Transverse colon (tissue), 4 donors: ENCODE results near the gene JPH2. TPM values are rescaled to one million over a fixed set of nuclear protein-coding genes. Genes with fewer than 3 reads are reported as not detected.

Experiments used
- DNase-seq: peaks from one replicate; pipeline ENCODE4 v3.0.0-alpha.2; 2019
- H3K27ac ChIP-seq, 4 donors: fragments of 200-600 bp; sonication (generic); 2 replicates each; pipeline ENCODE4 v1.5.1; 2016 to 2018; ENCODE audit warnings: inconsistent platforms in 4 of 4
- H3K27me3 ChIP-seq: fragments of 200-600 bp; sonication (generic); 2 replicates; pipeline ENCODE4 v1.5.1; 2017; ENCODE audit warnings: inconsistent platforms
- H3K36me3 ChIP-seq, 4 donors: fragments of 200-600 bp; sonication (generic); 2 replicates each; pipeline ENCODE4 v1.5.1; 2017 to 2019; ENCODE audit warnings: inconsistent platforms in 4 of 4
- H3K4me1 ChIP-seq, 4 donors: fragments of 200-600 bp; sonication (generic); 2 replicates each; pipeline ENCODE4 v1.5.1; 2017 to 2020; ENCODE audit warnings: inconsistent platforms in 4 of 4
- H3K4me3 ChIP-seq, 4 donors: fragments of 200-600 bp; sonication (generic); 1 replicate in 1 of 4; 2 replicates in 3 of 4; pipeline versions ENCODE4 v1.5.1 to v1.6.1; 2017 to 2019; ENCODE audit warnings: inconsistent platforms in 4 of 4
- H3K9me3 ChIP-seq, 2 donors: fragments of 200-600 bp; sonication (generic); 2 replicates each; pipeline ENCODE4 v1.5.1; 2017 to 2019; ENCODE audit warnings: inconsistent platforms in 2 of 2
- EP300 ChIP-seq: sonication (generic); formaldehyde crosslinking; IDR thresholded peaks from one replicate; pipeline ENCODE4 v1.6.1; 2017; ENCODE audit warnings: antibody characterized with exemption, low read depth
- POLR2A ChIP-seq: fragments of 450-650 bp; IDR thresholded peaks from one replicate; pipeline ENCODE4 v1.6.1; 2016; ENCODE audit warnings: antibody characterized with exemption, mild to moderate bottlenecking, moderate library complexity
- POLR2AphosphoS5 ChIP-seq, 3 donors: sonication (generic); formaldehyde crosslinking; IDR thresholded peaks; one replicate each; pipeline ENCODE4 v1.6.1; 2016; ENCODE audit warnings: antibody characterized with exemption in 3 of 3
- WGBS, 2 donors: methylation state at CpG; one replicate each; pipeline ENCODE4 v1.1.5; 2018; ENCODE audit warnings: low coverage in 1 of 2; 5-methylcytosine and 5-hydroxymethylcytosine counted together
- in situ Hi-C, 4 donors: fragments of 200-750 bp; cut with MboI; loops; one replicate each; pipeline versions ENCODE4 v1.15.0 to v1.15.1; 2017; ENCODE audit warnings: low sequenced_read_pairs in 3 of 4, low pct_ligation_motif_present in 1 of 4, low pct_unique_long_range_greater_than_20kb in 1 of 4
- intact Hi-C: fragments of 100-400 bp; cut with DNase I; formaldehyde crosslinking; loops from one replicate; pipeline ENCODE4 v1.15.1; 2023; ENCODE audit warnings: low total_unique reads
- total RNA-seq, 4 donors: library from RNA; depleted of rRNA; stranded (reverse); fragments of >200 nt; gene quantifications; one replicate each; pipeline ENCODE4 v1.1.0, GENCODE V29; 2016
- TF ChIP-seq, protein P1 (sequence below), 5 experiments: fragments of 200-600 bp in 3 of 5; fragments of 450-650 bp in 2 of 5; sonication (generic) in 3 of 5; IDR thresholded peaks; 1 replicate in 2 of 5; 2 replicates in 3 of 5; pipeline ENCODE4 v1.5.1; 2016 to 2017; ENCODE audit warnings: antibody characterized with exemption in 5 of 5, inconsistent platforms in 3 of 5, mild to moderate bottlenecking in 2 of 5, moderate library complexity in 1 of 5

The JPH2 gene
- total RNA-seq, 4 donors from 2014 or later, result 9.8 to 216 (median 18.3) TPM

DNA sequence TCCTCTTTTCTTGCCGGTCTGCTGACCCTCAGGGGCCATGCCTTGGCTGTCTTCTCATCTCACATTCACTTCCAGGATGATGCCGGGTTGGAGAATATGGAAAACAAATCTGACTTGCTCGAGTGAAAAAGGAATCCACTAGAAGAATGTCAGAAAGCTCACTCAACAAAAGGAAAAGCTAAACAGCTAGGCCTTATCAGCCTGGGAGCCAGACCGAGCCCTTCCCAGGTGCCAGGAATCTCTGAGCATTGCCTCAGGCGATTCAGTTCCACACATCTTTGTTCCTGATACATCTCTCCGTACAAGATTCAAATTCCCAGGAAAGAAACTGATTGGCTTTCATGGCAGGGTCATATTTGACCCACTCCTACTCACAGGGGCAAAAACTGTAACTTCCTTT is 32.8 kb upstream of the JPH2 start:
- Histone ChIP-seq H3K4me1 (peaks cover 5 to 23% (median 15%) of the 10 kb centered on the region in 4 donors), H3K4me3 (no peak overlapping the region), H3K27me3 (no peaks in the 10 kb centered on the region), H3K36me3 (no peaks in the 10 kb centered on the region), H3K9me3 (no peaks in the 10 kb centered on the region), H3K27ac (peak overlapping the region in 1 of 4 donors; percentile 20)
- DNase-seq, result no peak
- TF ChIP-seq EP300 (no peak), POLR2A (no peak), POLR2AphosphoS5 (IDR thresholded peaks at IDR 0.05) (no peak)
- TF ChIP-seq, protein P1, sequence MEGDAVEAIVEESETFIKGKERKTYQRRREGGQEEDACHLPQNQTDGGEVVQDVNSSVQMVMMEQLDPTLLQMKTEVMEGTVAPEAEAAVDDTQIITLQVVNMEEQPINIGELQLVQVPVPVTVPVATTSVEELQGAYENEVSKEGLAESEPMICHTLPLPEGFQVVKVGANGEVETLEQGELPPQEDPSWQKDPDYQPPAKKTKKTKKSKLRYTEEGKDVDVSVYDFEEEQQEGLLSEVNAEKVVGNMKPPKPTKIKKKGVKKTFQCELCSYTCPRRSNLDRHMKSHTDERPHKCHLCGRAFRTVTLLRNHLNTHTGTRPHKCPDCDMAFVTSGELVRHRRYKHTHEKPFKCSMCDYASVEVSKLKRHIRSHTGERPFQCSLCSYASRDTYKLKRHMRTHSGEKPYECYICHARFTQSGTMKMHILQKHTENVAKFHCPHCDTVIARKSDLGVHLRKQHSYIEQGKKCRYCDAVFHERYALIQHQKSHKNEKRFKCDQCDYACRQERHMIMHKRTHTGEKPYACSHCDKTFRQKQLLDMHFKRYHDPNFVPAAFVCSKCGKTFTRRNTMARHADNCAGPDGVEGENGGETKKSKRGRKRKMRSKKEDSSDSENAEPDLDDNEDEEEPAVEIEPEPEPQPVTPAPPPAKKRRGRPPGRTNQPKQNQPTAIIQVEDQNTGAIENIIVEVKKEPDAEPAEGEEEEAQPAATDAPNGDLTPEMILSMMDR (IDR thresholded peaks at IDR 0.05), result no peak
- WGBS, 2 donors, result 58 to 100% methylated on average over 1 to 6 of the region's 6 CpGs
- intact Hi-C loops (no loop called here), in situ Hi-C loops (loop anchor here (5.0 to 25.0 kb wide), 7 partner anchors 85 to 393 kb away; partner anchors contain the start of gene FITM2 (in 2 of the 4))

DNA sequence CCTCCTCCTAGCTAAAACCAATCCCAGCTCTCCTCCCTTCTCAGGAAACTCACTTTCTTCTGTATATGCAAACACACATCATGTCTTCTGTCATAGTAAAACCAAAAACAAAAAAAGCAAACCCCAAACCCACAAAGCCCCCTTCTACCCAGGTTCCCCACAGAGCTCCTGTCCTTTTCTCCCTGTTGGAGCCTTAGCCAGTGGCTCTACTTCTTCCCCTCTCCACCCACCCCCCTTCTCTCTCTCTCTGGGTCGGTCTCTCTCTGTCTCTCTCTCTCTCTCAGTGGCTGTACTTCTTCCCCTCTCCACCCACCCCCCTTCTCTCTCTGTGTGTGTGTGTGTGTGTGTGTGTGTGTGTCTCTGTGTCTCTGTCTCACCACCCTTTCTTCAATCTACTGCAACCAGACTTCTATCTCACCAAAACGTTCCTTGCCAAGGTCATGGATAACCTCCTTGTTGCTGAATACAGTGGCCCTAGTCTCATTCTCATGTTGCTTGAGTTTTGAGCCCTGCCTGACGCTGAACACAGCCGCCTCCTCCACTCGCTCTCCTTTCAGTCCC is 32.3 kb upstream of the JPH2 start:
- intact Hi-C loops (no loop called here), in situ Hi-C loops (loop anchor here (5.0 to 25.0 kb wide), 6 partner anchors 88 to 393 kb away; partner anchors contain the start of gene FITM2 (in 2 of the 4))
- H3K27ac ChIP-seq, result no peak overlapping the region
- WGBS, 2 donors, result 61 to 62% methylated on average over 4 to 5 of the region's 5 CpGs
- TF ChIP-seq POLR2AphosphoS5 (IDR thresholded peaks at IDR 0.05) (no peak), POLR2A (no peak), EP300 (no peak)
- TF ChIP-seq, protein P1 (IDR thresholded peaks at IDR 0.05), result no peak
- H3K4me3 ChIP-seq, result no peak overlapping the region
- H3K9me3 ChIP-seq, result no peaks in the 10 kb centered on the region
- no peaks in the 10 kb centered on the region for H3K27me3 ChIP-seq
- no peak for DNase-seq
- H3K36me3 ChIP-seq, result no peaks in the 10 kb centered on the region
- H3K4me1 ChIP-seq, result peaks cover 5 to 23% (median 15%) of the 10 kb centered on the region in 4 donors

DNA sequence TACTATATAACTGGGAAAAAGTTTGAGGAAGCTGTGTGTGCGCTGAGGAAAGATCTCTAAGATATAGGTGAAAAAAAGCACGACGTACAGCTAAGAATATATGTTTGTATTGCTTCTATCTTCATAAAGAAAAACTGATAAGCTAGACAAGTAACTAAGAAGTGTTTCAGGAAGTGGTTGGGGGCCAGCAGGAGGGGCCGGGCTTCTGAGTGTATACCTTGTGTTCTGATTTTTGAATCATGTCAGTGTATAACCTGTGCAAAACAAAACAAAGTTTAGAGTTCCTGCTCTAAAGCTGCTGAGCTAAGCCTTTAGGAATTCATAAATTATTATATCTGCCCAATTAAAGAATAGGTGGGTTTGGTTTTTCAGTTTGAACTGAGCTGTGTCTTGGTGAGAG is 31.5 kb upstream of the JPH2 start:
- no peaks in the 10 kb centered on the region for H3K27me3 ChIP-seq
- no peaks in the 10 kb centered on the region for H3K9me3 ChIP-seq
- WGBS, 2 donors, result 37 to 45% methylated on average over 4 of the region's 4 CpGs
- no peaks in the 10 kb centered on the region for H3K36me3 ChIP-seq
- no peak overlapping the region for H3K4me3 ChIP-seq
- H3K27ac ChIP-seq, result peak overlapping the region in 2 of 4 donors; percentile 10 to 24
- peaks cover 5 to 23% (median 14%) of the 10 kb centered on the region in 4 donors for H3K4me1 ChIP-seq
- in situ Hi-C loops, result loop anchor here (5.0 to 25.0 kb wide), 6 partner anchors 89 to 394 kb away; partner anchors contain the start of gene FITM2 (in 2 of the 4)
- DNase-seq, result no peak
- intact Hi-C loops, result no loop called here
- TF ChIP-seq POLR2AphosphoS5 (IDR thresholded peaks at IDR 0.05), result no peak
- TF ChIP-seq EP300, result no peak
- no peak for TF ChIP-seq POLR2A
- TF ChIP-seq, protein P1 (IDR thresholded peaks at IDR 0.05), result no peak

DNA sequence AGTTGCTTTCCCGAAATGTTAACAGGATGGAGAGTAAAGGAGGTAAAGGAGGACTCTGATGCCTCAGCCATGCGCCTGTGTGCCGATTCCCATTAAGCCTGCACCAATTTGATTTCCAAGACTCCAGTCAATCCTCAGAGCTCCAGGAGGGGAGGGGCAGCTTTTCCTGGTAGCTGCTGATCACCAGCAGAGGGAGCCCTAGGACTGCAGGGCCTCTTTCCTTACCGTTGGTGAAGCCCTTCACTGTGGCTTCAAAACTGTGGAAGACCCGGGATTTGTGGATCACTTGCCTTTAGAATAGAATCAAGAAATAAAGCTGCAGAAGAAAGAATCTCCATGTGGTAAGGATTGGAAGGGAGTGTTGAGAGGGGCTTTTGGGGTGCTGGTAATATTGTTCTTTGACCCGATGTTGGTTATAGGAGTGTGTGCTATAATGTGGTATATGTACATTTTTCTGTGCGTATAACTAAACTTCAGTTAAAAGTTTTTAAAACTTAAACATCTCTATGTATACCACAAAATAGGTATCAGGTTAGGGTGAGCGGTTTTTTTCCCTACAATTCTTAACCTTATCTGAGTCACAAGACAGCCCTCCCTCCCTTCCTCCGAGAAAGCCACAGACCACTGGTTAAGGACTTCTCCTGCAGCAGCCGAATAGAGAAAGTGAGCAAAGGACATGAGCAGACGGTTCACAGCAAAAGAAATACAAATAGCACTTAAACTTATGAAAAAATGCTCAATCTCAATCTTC is 30.5 kb upstream of the JPH2 start:
- in situ Hi-C loops, result loop anchor here (5.0 to 25.0 kb wide), 6 partner anchors 90 to 395 kb away; partner anchors contain the start of gene FITM2 (in 2 of the 4)
- peak; percentile 85 for DNase-seq

More for the DNA sequence above, 30.5 kb upstream of the JPH2 start:
- Histone ChIP-seq H3K9me3 (no peaks in the 10 kb centered on the region), H3K27me3 (no peaks in the 10 kb centered on the region), H3K4me3 (no peak overlapping the region), H3K4me1 (peaks cover 5 to 17% (median 7%) of the 10 kb centered on the region in 4 donors), H3K36me3 (no peaks in the 10 kb centered on the region), H3K27ac (peak overlapping the region in 2 of 4 donors; percentile 10 to 24)
- TF ChIP-seq, protein P1 (IDR thresholded peaks at IDR 0.05), result peak; percentile 84 to 95 (median 91)
- TF ChIP-seq POLR2AphosphoS5 (IDR thresholded peaks at IDR 0.05), result no peak
- TF ChIP-seq EP300, result no peak
- intact Hi-C loops, result no loop called here
- 31% methylated on average over 11 of the region's 11 CpGs for WGBS, 2 donors
